HG02623 (cell line): ENCODE results near the gene NFE2.

Experiments used
- ATAC-seq: cut with Tn5 transposase; IDR thresholded peaks from one replicate; pipeline ENCODE4 v1.9.1; 2021; ENCODE audit warnings: moderate library complexity; ENCODE audit not compliant: unreplicated experiment

Gene NFE2

GRCh38 chr12:54253240-54253639 lies 47.6 kb downstream of the NFE2 start:
- ATAC-seq = no peak

DNA sequence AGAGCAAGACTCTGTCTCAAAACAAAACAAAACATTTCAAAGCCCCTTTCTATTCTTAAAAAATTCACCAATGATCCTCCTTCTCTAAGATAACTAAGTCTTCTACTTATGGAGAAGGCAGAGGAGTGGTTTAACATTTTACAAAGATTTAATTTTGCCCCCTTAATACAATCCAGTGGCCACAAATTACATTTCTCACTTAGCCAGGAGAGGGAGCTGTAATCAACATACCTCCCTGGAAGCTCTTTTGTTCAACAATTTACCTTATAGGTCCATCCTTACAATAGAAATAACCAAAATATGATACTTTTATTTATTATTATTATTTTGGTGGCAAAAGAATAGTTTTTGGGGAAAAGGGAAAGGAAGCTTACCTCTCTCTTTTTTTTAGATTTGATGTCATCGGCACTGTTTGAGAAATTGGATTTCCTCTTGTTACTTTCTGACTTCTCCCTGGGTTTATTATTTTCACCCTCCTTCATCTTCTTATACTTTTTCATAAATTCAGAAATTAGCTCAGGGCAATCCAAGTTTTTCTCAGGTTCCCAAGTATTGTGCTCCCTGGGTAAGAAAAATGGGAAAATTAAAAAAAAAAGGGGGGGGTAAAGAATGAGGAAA lies 49.0 kb downstream of the NFE2 start:
- ATAC-seq = no peak

GRCh38 chr12:54249489-54249888 lies 51.3 kb downstream of the NFE2 start:
- no peak for ATAC-seq

DNA sequence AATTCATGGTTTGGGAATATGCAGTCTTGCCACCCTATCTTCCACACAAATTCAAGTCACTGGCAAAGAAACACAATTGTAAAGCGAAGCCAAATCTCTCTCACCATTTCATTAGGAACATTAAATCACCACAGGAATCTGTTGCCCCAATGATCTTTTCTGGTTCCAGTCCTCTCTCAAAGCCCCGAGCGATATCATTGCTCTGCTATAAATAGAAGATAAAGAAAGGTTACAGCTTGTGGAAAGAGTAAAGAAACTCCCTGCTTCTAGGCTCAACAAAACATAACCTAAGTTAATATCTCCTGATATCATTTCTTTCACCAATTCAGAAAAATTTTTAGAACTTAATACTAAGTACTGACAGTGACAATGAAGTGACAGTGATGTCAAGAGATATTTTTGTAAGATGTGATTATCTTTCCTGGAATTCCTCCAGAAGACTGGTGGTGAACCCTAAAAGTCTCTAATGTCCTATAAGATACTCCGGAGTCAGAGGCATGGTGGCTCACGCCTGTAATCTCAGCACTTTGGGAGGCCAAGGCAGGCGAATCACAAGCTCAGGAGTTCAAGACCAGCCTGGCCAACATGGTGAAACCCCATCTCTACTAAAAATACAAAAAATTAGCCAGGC lies 54.7 kb downstream of the NFE2 start:
- ATAC-seq = no peak
